GM18507 (cell line): ENCODE results near the gene NOP58.
"Not testable (repeated sequence)": the region's sequence is repeated elsewhere in the genome, so short reads cannot be mapped to it uniquely, and the experiment has no call there.

ENCODE experiments used
- DNase-seq: peaks from one replicate; pipeline ENCODE4 v3.0.0; 2011; ENCODE audit warnings: low read depth; ENCODE audit not compliant: insufficient read length; ENCODE audit errors: extremely low spot score
- FAIRE-seq: peaks from 2 replicates; lab custom pipeline; 2011; peaks lifted over from hg19 to GRCh38; lab: Jason Lieb, UNC

The NOP58 gene

DNA sequence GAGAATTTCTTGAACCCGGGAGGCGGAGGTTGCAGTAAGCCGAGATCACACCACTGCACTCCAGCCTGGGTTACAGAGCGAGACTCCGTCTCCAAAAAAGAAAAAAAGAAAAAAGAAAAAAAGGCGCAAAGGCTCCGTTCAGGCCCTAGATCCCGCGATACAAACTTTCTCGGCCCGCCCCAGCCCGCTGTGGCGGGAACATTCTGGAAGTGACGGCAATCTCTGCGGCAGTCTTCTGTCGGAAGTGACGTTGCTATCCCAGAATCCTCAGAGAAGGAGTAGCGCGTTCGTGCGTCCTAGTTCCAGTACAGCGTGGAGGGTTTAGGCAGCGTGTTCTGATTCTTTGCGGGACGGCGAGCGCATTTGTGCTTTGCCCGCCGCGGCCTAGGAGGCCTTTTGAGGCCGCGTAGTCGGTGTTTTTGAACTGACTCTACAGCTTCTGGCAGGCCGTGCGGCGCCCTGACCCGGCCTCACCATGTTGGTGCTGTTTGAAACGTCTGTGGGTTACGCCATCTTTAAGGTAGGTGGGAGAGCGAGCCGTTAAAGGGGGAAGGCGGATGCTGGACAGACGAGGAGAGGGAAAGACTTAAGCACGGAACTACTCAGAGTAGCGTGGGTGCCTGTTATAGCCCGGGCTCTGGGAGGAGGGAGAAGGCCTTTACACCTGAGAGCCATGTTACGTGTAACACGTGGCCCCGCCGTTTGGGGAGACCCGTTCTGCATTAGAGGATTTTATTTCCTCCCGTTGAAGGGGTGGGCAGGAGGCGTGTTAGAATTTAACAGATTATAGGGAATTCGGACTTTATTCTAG, at the start of gene NOP58:
NOP58 (plus strand) TSS at position 297 of the 811 bp plus-strand sequence; CDS start at position 476, 179 bp downstream.
- FAIRE-seq (peak; percentile 94), DNase-seq (peak; percentile 76)

- DNase-seq (no peak), FAIRE-seq (no peak)
Measured at GRCh38 chr2:202221873-202222272, 43.7 kb upstream of the NOP58 start.

GRCh38 chr2:202237787-202238233, 27.8 kb upstream of the NOP58 start:
- DNase-seq = no peak
- peak; percentile 24 for FAIRE-seq

DNA sequence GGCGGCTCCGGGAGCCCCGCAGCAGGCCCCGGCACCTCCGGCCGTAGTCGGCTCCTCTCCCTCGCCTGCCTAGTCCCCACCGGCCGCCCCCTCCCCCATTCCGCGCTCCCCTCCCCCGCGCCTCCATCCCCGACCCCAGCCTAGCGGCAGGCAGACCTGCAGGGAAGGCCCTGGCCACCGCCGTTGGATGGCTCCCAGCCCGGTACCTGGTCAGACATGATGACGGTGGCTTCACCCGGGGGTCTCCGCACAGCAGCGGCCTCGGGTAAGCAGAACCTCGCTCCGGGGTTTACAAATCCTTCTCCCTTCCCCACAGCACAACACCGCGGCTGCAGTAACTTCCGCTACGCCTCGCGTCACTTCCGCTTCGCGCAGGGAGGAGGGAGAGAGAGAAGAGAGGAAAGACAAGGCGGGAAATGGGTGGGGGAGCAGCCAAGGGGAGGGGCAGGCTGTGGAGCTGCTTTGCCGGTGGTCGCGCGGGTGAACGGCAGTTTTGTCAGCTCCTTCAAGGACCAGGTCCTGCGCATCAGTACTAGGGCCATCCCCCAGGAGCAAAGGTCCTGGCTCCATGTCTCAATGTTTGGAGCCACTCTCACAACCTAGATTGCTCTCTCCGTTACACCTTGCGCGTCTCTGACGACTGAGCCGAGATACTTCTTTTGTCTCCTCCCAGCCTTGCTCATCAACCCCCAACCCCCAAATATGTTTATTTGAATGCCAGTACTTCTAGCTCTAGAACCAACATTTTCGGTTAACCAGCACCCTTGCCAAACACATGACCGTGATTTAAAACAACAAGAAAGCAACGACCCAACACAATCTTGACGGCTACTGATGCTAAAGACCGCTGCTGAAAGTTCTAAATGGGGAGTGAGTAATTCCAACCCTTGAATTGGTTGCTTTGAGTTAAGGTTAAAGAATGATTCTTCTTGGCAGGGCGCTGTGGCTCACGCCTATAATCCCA, 27.0 kb upstream of the NOP58 start, which contains the start of gene SUMO1:
SUMO1 (minus strand) TSS at position 364 of the 964 bp plus-strand sequence; CDS start at position 218, 146 bp downstream.
- peak; percentile 88 for DNase-seq
- FAIRE-seq = peak; percentile 94

DNA sequence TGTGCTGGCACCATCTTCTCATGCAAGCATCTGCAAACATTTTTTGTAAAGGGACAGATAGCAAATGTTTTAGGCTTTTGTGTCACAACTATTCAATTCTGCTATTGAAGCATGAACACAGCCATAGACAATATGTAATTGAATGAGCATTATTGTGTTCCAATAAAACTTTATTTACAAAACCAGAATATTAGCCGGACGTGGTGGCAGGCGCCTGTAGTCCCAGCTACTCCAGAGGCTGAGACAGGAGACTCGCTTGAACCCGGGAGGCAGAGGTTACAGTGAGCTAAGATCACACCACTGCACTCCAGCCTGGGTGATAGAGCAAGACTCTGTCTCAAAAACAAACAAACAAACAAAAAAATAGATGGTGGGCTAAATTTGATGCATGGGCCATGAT, 17.9 kb upstream of the NOP58 start:
- FAIRE-seq = not testable (repeated sequence)

DNA sequence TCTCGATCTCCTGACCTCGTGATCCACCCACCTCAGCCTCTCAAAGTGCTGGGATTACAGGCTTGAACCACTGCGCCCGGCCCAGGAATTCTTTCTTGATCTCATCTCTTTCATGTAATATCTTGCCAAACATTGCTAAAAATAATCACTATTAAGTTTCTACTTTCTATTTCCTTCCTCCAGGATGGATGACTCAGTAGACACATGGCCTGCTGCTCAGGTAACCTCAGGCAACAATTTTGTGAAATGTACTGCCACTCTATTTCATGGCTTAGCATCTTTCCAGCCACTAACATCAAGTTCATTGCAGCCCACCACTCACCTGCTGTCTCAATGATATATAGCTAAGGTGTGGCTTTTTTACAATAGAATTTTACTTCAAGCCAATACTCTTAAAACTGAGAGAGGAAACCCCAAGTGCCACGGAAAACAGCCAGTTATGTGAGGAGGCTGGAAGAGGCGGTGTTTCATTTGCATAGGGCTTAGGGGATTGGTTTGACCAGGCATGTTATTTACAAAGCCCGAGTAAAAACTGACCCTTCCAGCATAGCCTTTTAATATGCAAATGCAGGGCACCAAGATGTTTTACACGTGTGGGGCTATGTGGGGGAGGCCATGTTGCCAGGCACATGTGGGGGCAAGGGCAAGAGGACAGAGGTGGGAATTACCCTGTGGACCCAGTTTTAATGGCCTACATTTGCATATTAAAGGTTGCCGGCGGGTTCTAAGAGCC, 15.9 kb upstream of the NOP58 start:
- no peak for DNase-seq
- FAIRE-seq = no peak

More for the DNA sequence above, 17.9 kb upstream of the NOP58 start:
- DNase-seq = not testable (repeated sequence)

DNA sequence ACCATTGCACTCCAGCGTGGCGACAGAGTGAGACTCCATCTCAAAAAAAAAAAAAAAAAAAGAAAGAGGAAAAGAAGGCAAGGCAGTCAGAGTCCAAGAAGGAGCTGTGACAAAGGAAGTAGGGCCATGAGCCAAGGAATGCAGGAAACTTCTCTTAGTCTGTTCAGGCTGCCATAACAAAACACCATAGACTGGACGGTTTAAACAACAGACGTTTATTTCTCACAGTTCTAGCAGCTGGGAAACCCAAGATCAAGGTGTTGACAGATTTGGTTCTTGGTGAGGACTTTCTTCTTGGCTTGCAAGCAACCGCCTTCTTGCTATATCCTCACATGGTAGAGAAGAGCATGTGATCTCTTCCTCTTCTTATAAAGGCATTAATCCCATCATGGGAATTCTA, 14.1 kb upstream of the NOP58 start:
- no peak for FAIRE-seq
- no peak for DNase-seq

GRCh38 chr2:202261531-202261930, 4.0 kb upstream of the NOP58 start:
- FAIRE-seq (no peak), DNase-seq (no peak)

GRCh38 chr2:202267495-202267894, 1.9 kb downstream of the NOP58 start:
- FAIRE-seq (peak; percentile 62), DNase-seq (no peak)

- FAIRE-seq (no peak), DNase-seq (no peak)
Measured at GRCh38 chr2:202269585-202269984, 4.0 kb downstream of the NOP58 start.

DNA sequence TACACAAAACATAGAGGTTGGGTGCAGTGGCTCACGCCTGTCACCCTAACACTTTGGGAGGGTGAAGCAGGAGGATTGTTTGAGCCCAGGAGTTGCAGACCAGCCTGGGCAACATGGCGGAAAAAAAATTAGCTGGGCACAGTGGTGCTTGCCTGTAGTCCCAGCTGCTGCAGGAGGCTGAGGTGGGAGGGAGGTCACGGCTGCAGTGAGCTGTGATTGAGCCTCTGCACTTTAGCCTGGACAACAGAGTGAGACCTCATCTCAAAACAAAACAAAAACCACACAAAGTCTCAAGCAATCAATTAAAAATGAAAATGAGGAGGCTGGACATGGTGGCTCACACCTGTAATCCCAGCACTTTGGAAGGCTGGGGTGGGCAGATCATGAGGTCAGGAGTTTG, 4.9 kb downstream of the NOP58 start:
- no peak for DNase-seq
- FAIRE-seq = peak; percentile 87

- not testable (repeated sequence) for DNase-seq, FAIRE-seq
Measured at GRCh38 chr2:202276078-202276720, 10.6 kb downstream of the NOP58 start.

GRCh38 chr2:202278036-202278760, 12.6 kb downstream of the NOP58 start:
- FAIRE-seq = peak; percentile 18
- no peak for DNase-seq

GRCh38 chr2:202278944-202279343, 13.4 kb downstream of the NOP58 start:
- no peak for FAIRE-seq
- DNase-seq = no peak

GRCh38 chr2:202286595-202286994, 21.0 kb downstream of the NOP58 start:
- no peak for FAIRE-seq
- DNase-seq = no peak

DNA sequence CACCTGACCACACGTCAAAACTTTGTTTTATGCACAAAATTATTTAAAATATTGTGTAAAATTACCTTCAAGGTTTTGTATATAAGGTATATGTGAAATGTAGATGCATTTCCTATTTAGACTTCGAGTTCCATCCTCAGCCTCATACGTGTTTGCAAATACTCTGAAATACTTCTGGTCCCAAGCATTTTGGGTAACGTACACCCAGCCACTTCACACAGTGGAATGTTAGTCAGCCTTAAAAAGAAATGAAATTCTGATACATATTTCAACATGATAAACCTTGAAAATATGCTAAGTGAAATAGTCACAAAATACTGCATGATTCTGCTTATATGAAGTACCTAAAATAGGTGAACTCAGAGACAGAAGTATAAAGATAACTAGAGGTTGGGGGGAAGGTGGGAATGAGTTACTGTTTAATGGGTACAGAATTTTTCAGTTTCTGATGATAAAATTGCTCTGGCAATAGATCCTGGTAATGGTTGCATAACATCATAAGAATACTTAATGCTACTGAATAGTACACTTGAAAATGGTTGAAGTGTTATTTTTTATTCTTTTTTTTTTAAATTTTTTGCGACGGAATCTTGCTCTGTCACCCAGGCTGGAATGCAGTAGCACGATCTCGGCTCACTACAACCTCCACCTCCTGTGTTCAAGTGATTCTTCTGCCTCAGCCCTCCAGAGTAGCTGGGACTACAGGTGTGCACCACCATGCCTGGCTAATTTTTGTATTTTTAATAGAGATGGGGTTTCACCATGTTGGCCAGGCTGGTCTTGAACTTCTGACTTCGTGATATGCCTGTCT, 24.0 kb downstream of the NOP58 start:
- no peak for DNase-seq
- no peak for FAIRE-seq

- FAIRE-seq = no peak
- DNase-seq = no peak
Measured at GRCh38 chr2:202290316-202290715, 24.8 kb downstream of the NOP58 start.
